DOHH2 (cell line): ENCODE results near the gene YTHDC1.

Experiments used
- H3F3A ChIP-seq: fragments of 200-600 bp; sonication (generic), shearing (Covaris generic); 2 replicates; pipeline ENCODE4 v1.6.0; 2016; ENCODE audit warnings: antibody characterized with exemption, mild to moderate bottlenecking; ENCODE audit not compliant: control insufficient read depth, insufficient read depth
- H3K27ac ChIP-seq: fragments of 200-600 bp; sonication (generic); 2 replicates; pipeline ENCODE4 v1.5.1; 2014; ENCODE audit warnings: low read depth, mild to moderate bottlenecking, low read length, moderate library complexity
- H3K27me3 ChIP-seq: fragments of 200-600 bp; sonication (generic); 2 replicates; pipeline ENCODE4 v1.6.1; 2014; ENCODE audit warnings: mild to moderate bottlenecking, low read length, mixed read lengths; ENCODE audit not compliant: control insufficient read depth
- H3K36me3 ChIP-seq: fragments of 200-600 bp; sonication (generic); 2 replicates; pipeline ENCODE4 v1.6.1; 2014; ENCODE audit warnings: mild to moderate bottlenecking, low read length, moderate library complexity, mixed read lengths; ENCODE audit not compliant: control insufficient read depth
- H3K4me1 ChIP-seq: fragments of 200-600 bp; sonication (generic); 2 replicates; pipeline ENCODE4 v1.6.1; 2014; ENCODE audit warnings: mild to moderate bottlenecking, low read length, mixed read lengths; ENCODE audit not compliant: control insufficient read depth
- H3K4me2 ChIP-seq: fragments of 200-600 bp; sonication (generic); 2 replicates; pipeline ENCODE4 v1.6.0; 2014; ENCODE audit warnings: mild to moderate bottlenecking, low read length, moderate library complexity
- H3K4me3 ChIP-seq: fragments of 200-600 bp; sonication (generic); 2 replicates; pipeline ENCODE4 v1.5.1; 2014; ENCODE audit warnings: mild to moderate bottlenecking, low read length, mixed read lengths
- H3K79me2 ChIP-seq: fragments of 200-600 bp; sonication (generic); 2 replicates; pipeline ENCODE4 v1.6.1; 2014; ENCODE audit warnings: mild to moderate bottlenecking, low read length, mixed read lengths; ENCODE audit not compliant: control insufficient read depth
- H3K9me2 ChIP-seq: fragments of 200-600 bp; sonication (generic); replicated peaks from 2 replicates; pipeline ENCODE4 v1.6.1; 2014; ENCODE audit warnings: mild to moderate bottlenecking, low read length, mixed read lengths; ENCODE audit not compliant: control insufficient read depth
- H3K9me3 ChIP-seq: fragments of 200-600 bp; sonication (generic); 2 replicates; pipeline ENCODE4 v1.6.1; 2014; ENCODE audit warnings: antibody characterized with exemption, low read length, mixed read lengths; ENCODE audit not compliant: control insufficient read depth, insufficient read depth
- H4K20me1 ChIP-seq: fragments of 200-600 bp; sonication (generic); 2 replicates; pipeline ENCODE4 v1.6.0; 2014; ENCODE audit warnings: low read depth, mild to moderate bottlenecking, antibody characterized with exemption, low read length, moderate library complexity; ENCODE audit not compliant: control insufficient read depth, insufficient read depth
- EZH2phosphoT487 ChIP-seq: fragments of 200-600 bp; sonication (generic); IDR thresholded peaks from 2 replicates; pipeline ENCODE4 v1.6.1; 2017; ENCODE audit warnings: borderline replicate concordance, mild to moderate bottlenecking, antibody characterized with exemption, low read length, moderate library complexity, mixed read lengths
- TF ChIP-seq, protein P1 (sequence below): fragments of 200-600 bp; sonication (generic); IDR thresholded peaks from one replicate; pipeline ENCODE4 v1.5.1; 2014; ENCODE audit warnings: antibody characterized with exemption, mild to moderate bottlenecking, low read depth, low read length; ENCODE audit not compliant: poor library complexity, severe bottlenecking

Gene YTHDC1

DNA sequence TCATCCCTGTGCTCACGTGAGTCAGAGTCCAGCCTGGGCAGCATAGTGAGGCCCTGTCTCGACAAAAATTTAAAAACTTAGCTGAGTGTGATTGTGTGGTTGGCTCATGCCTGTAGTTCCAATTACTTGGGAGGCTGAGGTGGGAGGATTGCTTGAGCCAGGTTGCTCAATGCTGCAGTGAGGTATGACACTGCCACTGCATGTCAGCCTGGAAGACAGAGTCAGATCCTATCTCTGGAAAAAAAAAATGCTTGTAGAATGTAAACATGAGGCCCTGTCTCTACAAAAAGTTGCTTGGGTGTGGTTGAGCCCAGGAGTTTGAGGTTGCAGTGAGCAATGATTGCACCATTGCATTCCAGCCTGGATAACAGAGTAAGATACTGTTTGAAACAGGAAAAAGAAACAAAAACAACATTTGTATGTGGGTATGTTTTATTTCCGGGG is 11.3 kb upstream of the YTHDC1 start:
- H3K27me3 ChIP-seq = no peaks in the 10 kb centered on the region; the same call in 1 of the 2 replicates
- no peaks in the 10 kb centered on the region for H3F3A ChIP-seq
- H3K4me1 ChIP-seq = no peaks in the 10 kb centered on the region
- no peaks in the 10 kb centered on the region for H3K9me3 ChIP-seq
- H3K4me2 ChIP-seq = no peak overlapping the region
- no peaks in the 10 kb centered on the region for H3K9me2 ChIP-seq
- H3K79me2 ChIP-seq = no peaks in the 10 kb centered on the region
- H3K4me3 ChIP-seq = no peak overlapping the region
- no peaks in the 10 kb centered on the region for H4K20me1 ChIP-seq
- no peak overlapping the region for H3K27ac ChIP-seq
- no peaks in the 10 kb centered on the region for H3K36me3 ChIP-seq
- TF ChIP-seq, protein P1, sequence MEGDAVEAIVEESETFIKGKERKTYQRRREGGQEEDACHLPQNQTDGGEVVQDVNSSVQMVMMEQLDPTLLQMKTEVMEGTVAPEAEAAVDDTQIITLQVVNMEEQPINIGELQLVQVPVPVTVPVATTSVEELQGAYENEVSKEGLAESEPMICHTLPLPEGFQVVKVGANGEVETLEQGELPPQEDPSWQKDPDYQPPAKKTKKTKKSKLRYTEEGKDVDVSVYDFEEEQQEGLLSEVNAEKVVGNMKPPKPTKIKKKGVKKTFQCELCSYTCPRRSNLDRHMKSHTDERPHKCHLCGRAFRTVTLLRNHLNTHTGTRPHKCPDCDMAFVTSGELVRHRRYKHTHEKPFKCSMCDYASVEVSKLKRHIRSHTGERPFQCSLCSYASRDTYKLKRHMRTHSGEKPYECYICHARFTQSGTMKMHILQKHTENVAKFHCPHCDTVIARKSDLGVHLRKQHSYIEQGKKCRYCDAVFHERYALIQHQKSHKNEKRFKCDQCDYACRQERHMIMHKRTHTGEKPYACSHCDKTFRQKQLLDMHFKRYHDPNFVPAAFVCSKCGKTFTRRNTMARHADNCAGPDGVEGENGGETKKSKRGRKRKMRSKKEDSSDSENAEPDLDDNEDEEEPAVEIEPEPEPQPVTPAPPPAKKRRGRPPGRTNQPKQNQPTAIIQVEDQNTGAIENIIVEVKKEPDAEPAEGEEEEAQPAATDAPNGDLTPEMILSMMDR = no peak
- no peak for TF ChIP-seq EZH2phosphoT487

DNA sequence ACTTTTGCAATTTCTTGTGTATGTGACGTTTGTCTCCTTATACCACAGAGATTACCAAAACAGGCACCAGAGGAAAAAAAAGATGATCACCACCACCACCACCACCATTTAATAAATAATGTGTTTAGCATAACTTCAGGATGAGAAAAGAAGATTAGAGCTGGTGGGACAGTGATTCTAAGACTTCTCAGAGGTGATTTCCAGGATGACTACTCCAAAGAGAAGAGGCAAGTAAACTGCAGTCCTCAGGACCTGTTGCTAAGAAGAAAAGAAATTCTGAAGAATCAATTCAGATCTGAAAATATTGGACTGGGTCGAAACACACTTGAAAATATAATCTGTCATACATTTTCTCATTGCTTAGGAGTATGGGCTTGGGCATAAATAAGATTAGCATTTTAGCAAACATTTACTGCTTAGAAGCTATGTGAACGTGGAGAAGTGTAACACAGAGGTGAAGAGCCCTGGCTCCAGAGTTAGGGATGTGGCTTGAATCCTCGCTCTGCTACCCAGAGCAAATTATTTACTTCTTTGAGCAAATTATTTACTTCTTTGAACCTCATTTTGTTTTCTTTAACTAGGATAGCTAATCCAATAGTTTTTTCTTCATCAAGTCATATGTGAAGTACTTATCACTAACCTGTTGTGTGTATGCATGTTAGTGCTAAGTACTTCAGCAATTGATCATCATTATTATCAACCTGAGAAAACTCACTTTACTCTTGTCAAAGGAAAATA is 10.5 kb upstream of the YTHDC1 start:
- no peak for TF ChIP-seq EZH2phosphoT487
- TF ChIP-seq, protein P1 = no peak
- Histone ChIP-seq H3K36me3 (no peaks in the 10 kb centered on the region), H4K20me1 (no peaks in the 10 kb centered on the region), H3K4me1 (no peaks in the 10 kb centered on the region), H3K27ac (no peak overlapping the region), H3K27me3 (no peaks in the 10 kb centered on the region; the same call in 1 of the 2 replicates), H3K4me3 (no peak overlapping the region), H3K79me2 (no peaks in the 10 kb centered on the region), H3K9me3 (no peaks in the 10 kb centered on the region), H3F3A (no peaks in the 10 kb centered on the region), H3K4me2 (no peak overlapping the region), H3K9me2 (no peaks in the 10 kb centered on the region)

DNA sequence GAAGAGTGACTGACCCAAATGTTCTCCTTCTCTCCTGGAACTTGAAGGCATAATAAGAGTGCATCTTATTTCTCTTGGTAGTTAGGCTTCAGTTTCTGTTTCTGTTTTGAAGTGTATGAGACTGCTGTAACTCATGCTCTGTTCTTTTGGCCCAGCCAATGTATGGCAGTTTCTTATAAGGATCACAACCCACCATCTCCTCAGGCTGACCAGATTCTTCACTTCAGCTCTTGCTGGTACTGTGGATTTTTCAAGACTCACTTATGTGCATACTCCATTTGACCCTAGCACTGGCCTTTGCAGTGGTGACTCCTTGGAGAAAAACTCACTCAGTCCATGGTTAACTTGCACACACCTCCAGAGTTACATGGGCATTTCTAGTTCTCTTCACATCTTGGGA is 9.6 kb upstream of the YTHDC1 start:
- no peaks in the 10 kb centered on the region for H3K9me3 ChIP-seq
- no peaks in the 10 kb centered on the region for H3F3A ChIP-seq
- no peaks in the 10 kb centered on the region for H3K9me2 ChIP-seq
- no peak overlapping the region for H3K27ac ChIP-seq
- H3K4me3 ChIP-seq = no peak overlapping the region
- H3K4me1 ChIP-seq = no peaks in the 10 kb centered on the region
- H3K79me2 ChIP-seq = no peaks in the 10 kb centered on the region
- H3K36me3 ChIP-seq = no peaks in the 10 kb centered on the region
- H3K4me2 ChIP-seq = no peak overlapping the region
- H3K27me3 ChIP-seq = no peaks in the 10 kb centered on the region; the same call in 1 of the 2 replicates
- no peaks in the 10 kb centered on the region for H4K20me1 ChIP-seq
- TF ChIP-seq, protein P1 = no peak
- no peak for TF ChIP-seq EZH2phosphoT487
